Heart left ventricle (tissue), 16 donors: ENCODE results near the gene LGALS7. TPM values are rescaled to one million over a fixed set of nuclear protein-coding genes. Genes with fewer than 3 reads are reported as not detected.
"Not testable (repeated sequence)": the region's sequence is repeated elsewhere in the genome, so short reads cannot be mapped to it uniquely, and the experiment has no call there.

Experiments used
- ATAC-seq, 4 donors: fragments of 200-7000 bp; cut with Tn5 transposase; one replicate each; pipeline ENCODE4 v1.9.1; 2020 to 2022; ENCODE audit warnings: moderate library complexity in 4 of 4, mild to moderate bottlenecking in 3 of 4, moderate number of reproducible peaks in 1 of 4
- DNase-seq, 5 donors: peaks; one replicate each; pipeline ENCODE4 v3.0.0-alpha.2; 2020
- H3K27ac ChIP-seq, 12 donors: fragments of 200-600 bp; sonication (generic) in 4 of 12; one replicate each; pipeline versions ENCODE4 v1.5.0 to v1.8.0; 2016 to 2022; ENCODE audit warnings: mild to moderate bottlenecking in 2 of 12
- H3K27me3 ChIP-seq, 9 donors: fragments of 200-600 bp; sonication (generic) in 2 of 9; one replicate each; pipeline versions ENCODE4 v1.5.1 to v1.8.0; 2016 to 2022; ENCODE audit warnings: mild to moderate bottlenecking in 3 of 9
- H3K36me3 ChIP-seq, 9 donors: fragments of 200-600 bp; sonication (generic) in 2 of 9; one replicate each; pipeline versions ENCODE4 v1.5.0 to v1.8.0; 2018 to 2022; ENCODE audit warnings: mild to moderate bottlenecking in 2 of 9
- H3K4me1 ChIP-seq, 12 donors: fragments of 200-600 bp; sonication (generic) in 4 of 12; one replicate each; pipeline versions ENCODE4 v1.5.0 to v1.8.0; 2016 to 2022; ENCODE audit warnings: mild to moderate bottlenecking in 3 of 12
- H3K4me3 ChIP-seq, 12 donors: fragments of 200-600 bp; sonication (generic) in 4 of 12; one replicate each; pipeline versions ENCODE4 v1.5.0 to v1.8.0; 2017 to 2022; ENCODE audit warnings: mild to moderate bottlenecking in 9 of 12, moderate library complexity in 4 of 12
- H3K9me3 ChIP-seq, 12 donors: fragments of 200-600 bp; sonication (generic) in 4 of 12; one replicate each; pipeline versions ENCODE4 v1.5.0 to v1.8.0; 2016 to 2022; ENCODE audit warnings: mild to moderate bottlenecking in 1 of 12
- POLR2A ChIP-seq, 2 donors: fragments of 450-650 bp; IDR thresholded peaks; one replicate each; pipeline ENCODE4 v1.6.1; 2017; ENCODE audit warnings: antibody characterized with exemption in 2 of 2, mild to moderate bottlenecking in 2 of 2, moderate library complexity in 2 of 2
- WGBS, 4 donors: extraction: QIAGEN DNeasy Blood & Tissue Kit in 2 of 4; methylation state at CpG; one replicate each; pipeline versions ENCODE4 v1.1.5 to v1.1.7; 2013 to 2018; 5-methylcytosine and 5-hydroxymethylcytosine counted together
- intact Hi-C, 10 donors: fragments of 100-400 bp; cut with DNase I; formaldehyde crosslinking; loops; one replicate each; pipeline versions ENCODE4 v1.11.1 to v1.14.2; 2022
- polyA plus RNA-seq, 2 donors: library from polyadenylated mRNA; stranded (reverse); fragments of 200-250 nt; gene quantifications; one replicate each; pipeline ENCODE4 v1.2.3, GENCODE V29; 2013
- total RNA-seq, 9 donors: library from RNA; depleted of rRNA in 2 of 9; stranded (reverse); fragments of >200 nt in 2 of 9; fragmentation: NEBNext Ultra II Directional in 3 of 9; extraction: Animal tissue kit (Norgen Biotek cat#: 25700) in 3 of 9; gene quantifications; one replicate each; pipeline versions ENCODE4 v1.1.0 to v1.2.4, GENCODE V29; 2016 to 2023
- TF ChIP-seq, protein P1 (sequence below), 12 donors: fragments of 200-600 bp; sonication (generic) in 4 of 12; IDR thresholded peaks; one replicate each; pipeline versions ENCODE4 v1.5.0 to v1.8.0; 2018 to 2022; ENCODE audit warnings: antibody characterized with exemption in 12 of 12, mild to moderate bottlenecking in 5 of 12
- donor health status: ischemic (EF 13 %, LVEDD 7.1; RV severe dilation, severe dysfunction).
- donor health status: healthy with polysubstance abuse.
- donor health status: DM: no; HTN: yes; CAD: no.
- donor health status: DM: no; HTN: no; CAD: no.
- donor health status: ischemic (EF 25% LVEDD 6.9; RV normal size, moderate dysfunction).
- donor health status: ischemic (EF 25% LVEDD 5.7; RV mildly dilated, moderate dysfunction).
- donor health status: healthy.
- donor health status: DM: yes; HTN: yes; CAD: no.
- donor health status: ischemic (EF 35%, LVEDD 5.7; RV mildly dilated, moderate dysfunction).
- donor health status: nonischemic (EF 11% LVEDD 7.7; RV severe dilation, severe dysfunction).
- donor health status: DM: yes; HTN: yes; CAD: no.
- donor health status: PGD.
- donor health status: ischemic (EF 29% LVEDD 5.4; RV normal size, mild dysfunction).
- donor health status: nonischemic (EF 23%, LVEDD 6.1; RV moderate dilation, normal function).

The LGALS7 gene
- total and polyA plus RNA-seq, 11 donors = 0.33 TPM; not detected in 10

DNA sequence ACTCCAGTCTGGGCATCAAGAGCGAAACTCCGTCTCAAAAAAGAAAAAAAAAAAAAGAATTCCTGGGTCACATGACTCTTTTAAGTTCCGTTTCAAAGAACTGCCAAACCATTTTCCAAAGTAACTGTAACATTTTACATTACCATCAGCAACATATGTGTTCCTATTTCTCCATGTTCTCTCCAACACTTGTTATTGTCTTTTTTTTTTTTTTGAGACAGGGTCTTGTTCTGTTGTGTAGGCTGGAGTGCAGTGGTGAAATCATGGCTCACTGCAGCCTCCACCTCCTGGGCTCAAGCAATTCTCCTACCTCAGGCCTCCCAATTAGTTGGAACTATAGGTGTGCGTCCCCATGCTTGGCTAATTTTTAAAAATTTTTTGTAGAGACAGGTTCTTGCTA is 22.2 kb upstream of the LGALS7 start:
- intact Hi-C loops = no loop called here
- WGBS, 4 donors = 91 to 96% (median 93%) methylated on average over 4 of the region's 4 CpGs
- ATAC-seq = no peak

DNA sequence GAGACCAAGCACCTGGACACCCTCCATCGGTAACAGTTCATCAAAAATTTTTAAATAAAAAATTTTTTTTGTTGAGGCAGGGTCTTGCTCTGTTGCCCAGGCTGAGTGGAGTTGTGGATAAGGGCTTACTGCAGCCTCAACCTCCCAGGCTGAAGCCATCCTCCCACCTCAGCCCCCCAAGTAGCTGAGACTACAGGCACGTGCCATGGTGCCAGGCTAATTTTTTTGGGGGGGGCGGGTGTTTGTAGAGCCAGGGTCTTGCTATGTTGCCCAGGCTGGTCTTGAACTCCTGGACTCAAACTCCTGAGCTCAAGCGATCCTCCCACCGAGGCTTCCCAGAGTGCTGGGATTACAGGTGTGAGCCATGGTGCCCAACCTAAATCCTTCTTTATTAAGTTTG is 20.4 kb upstream of the LGALS7 start:
- H3K9me3 ChIP-seq = no peaks in the 10 kb centered on the region
- no peaks in the 10 kb centered on the region for H3K27me3 ChIP-seq
- intact Hi-C loops = no loop called here
- DNase-seq (no peak), ATAC-seq (no peak)
- no peaks in the 10 kb centered on the region for H3K36me3 ChIP-seq
- no peak overlapping the region for H3K27ac ChIP-seq
- WGBS, 4 donors = 94 to 98% (median 97%) methylated on average over 5 of the region's 5 CpGs
- TF ChIP-seq POLR2A (IDR thresholded peaks at IDR 0.05) = no peak
- TF ChIP-seq, protein P1, sequence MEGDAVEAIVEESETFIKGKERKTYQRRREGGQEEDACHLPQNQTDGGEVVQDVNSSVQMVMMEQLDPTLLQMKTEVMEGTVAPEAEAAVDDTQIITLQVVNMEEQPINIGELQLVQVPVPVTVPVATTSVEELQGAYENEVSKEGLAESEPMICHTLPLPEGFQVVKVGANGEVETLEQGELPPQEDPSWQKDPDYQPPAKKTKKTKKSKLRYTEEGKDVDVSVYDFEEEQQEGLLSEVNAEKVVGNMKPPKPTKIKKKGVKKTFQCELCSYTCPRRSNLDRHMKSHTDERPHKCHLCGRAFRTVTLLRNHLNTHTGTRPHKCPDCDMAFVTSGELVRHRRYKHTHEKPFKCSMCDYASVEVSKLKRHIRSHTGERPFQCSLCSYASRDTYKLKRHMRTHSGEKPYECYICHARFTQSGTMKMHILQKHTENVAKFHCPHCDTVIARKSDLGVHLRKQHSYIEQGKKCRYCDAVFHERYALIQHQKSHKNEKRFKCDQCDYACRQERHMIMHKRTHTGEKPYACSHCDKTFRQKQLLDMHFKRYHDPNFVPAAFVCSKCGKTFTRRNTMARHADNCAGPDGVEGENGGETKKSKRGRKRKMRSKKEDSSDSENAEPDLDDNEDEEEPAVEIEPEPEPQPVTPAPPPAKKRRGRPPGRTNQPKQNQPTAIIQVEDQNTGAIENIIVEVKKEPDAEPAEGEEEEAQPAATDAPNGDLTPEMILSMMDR (IDR thresholded peaks at IDR 0.05) = no peak
- peaks cover 0 to 5% (median 0%) of the 10 kb centered on the region in 12 donors for H3K4me1 ChIP-seq
- H3K4me3 ChIP-seq = no peak overlapping the region

More for the DNA sequence above, 22.2 kb upstream of the LGALS7 start:
- Histone ChIP-seq H3K4me3 (no peak overlapping the region), H3K4me1 (peaks cover 0 to 5% (median 0%) of the 10 kb centered on the region in 12 donors), H3K27me3 (no peaks in the 10 kb centered on the region), H3K36me3 (no peaks in the 10 kb centered on the region), H3K27ac (no peak overlapping the region), H3K9me3 (no peaks in the 10 kb centered on the region)
- no peak for DNase-seq
- TF ChIP-seq POLR2A (IDR thresholded peaks at IDR 0.05) = no peak
- TF ChIP-seq, protein P1 (IDR thresholded peaks at IDR 0.05) = no peak

DNA sequence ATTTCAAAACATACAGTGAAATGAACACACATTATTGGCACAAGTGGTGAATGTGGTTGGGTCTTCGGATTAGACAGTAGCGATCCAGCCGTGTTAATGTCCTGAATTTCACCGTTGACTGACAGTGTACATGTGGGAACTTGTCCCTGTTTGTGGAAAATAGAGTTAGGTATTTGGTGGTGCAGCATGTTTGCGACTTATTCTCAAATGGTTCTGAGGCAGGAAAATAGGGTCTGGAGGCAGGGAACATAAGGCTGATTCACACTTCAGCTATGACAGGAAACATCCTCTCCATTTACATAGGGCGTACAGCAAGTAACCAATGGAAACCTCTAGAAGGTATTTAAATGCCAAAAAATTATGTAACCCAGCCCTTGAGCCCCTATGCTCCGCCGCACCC is 19.9 kb upstream of the LGALS7 start:
- no peaks in the 10 kb centered on the region for H3K27me3 ChIP-seq
- no peak for DNase-seq
- H3K4me3 ChIP-seq = peak overlapping the region in 2 of 12 donors; percentile 32 to 39
- TF ChIP-seq, protein P1 (IDR thresholded peaks at IDR 0.05) = no peak
- TF ChIP-seq POLR2A (IDR thresholded peaks at IDR 0.05) = no peak
- 72 to 80% (median 77%) methylated on average over 8 of the region's 8 CpGs for WGBS, 4 donors
- H3K27ac ChIP-seq = peak overlapping the region in 2 of 12 donors; percentile 34 to 43
- intact Hi-C loops = no loop called here
- peaks cover 0 to 5% (median 0%) of the 10 kb centered on the region in 12 donors for H3K4me1 ChIP-seq
- no peaks in the 10 kb centered on the region for H3K36me3 ChIP-seq
- ATAC-seq = no peak
- no peaks in the 10 kb centered on the region for H3K9me3 ChIP-seq

DNA sequence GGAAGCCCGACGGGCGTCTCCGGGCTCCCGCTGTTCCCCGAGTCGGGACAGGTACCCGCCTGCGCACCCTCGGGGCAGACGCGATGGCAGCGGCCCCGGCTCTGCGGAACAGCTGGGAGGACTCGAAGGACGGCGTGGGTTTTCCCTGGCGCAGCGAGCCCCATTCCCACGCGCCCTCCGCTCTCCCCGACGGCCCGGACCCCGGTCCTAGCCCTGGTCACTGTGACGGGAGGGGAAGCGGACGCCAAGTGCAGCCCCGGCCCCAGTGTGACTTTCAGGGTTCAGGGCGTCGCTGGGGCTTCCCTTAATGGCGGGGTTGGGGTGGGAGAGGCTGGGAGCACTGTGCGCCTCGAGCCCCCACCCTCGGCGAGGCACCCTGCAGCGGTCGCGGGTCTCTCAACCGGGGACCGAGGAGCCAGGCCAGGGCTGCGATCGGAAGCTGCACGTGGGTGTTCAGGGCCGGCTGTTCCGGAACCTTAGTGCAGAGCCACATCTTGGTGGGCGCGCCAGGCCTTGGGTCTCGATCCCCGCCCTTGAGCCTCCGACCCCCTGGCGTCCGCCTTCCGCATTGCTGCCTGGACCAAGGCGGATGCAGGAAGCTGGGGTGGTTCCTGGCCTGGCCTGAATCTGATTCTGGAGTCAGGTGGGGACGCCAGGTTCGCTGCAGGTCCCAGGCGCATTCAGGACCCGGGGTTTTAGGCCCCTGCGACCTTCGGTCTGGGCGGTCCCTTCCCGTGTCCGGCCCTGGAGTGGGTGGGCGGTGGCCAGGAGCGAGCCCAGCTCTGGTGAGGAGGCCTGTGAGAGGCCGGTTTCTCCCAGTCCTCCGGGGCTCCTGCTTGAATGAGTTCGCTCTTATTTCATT is 19.2 kb upstream of the LGALS7 start:
- Histone ChIP-seq H3K9me3 (no peaks in the 10 kb centered on the region), H3K36me3 (no peaks in the 10 kb centered on the region), H3K27ac (peak overlapping the region in 3 of 12 donors; percentile 34 to 51 (median 43)), H3K4me1 (peaks cover 0 to 5% (median 0%) of the 10 kb centered on the region in 12 donors), H3K4me3 (peak overlapping the region in 10 of 12 donors; percentile 25 to 50 (median 39)), H3K27me3 (no peaks in the 10 kb centered on the region)
- TF ChIP-seq, protein P1 (IDR thresholded peaks at IDR 0.05) = peak in 10 of 12 donors; percentile 6 to 52 (median 33)
- no peak for TF ChIP-seq POLR2A (IDR thresholded peaks at IDR 0.05)
- WGBS, 4 donors = 21 to 37% (median 26%) methylated on average over 31 to 66 of the region's 71 CpGs
- ATAC-seq (peak; percentile 18 to 63 (median 35)), DNase-seq (peak in 4 of 5 donors; percentile 48 to 82 (median 60))
- intact Hi-C loops = no loop called here

DNA sequence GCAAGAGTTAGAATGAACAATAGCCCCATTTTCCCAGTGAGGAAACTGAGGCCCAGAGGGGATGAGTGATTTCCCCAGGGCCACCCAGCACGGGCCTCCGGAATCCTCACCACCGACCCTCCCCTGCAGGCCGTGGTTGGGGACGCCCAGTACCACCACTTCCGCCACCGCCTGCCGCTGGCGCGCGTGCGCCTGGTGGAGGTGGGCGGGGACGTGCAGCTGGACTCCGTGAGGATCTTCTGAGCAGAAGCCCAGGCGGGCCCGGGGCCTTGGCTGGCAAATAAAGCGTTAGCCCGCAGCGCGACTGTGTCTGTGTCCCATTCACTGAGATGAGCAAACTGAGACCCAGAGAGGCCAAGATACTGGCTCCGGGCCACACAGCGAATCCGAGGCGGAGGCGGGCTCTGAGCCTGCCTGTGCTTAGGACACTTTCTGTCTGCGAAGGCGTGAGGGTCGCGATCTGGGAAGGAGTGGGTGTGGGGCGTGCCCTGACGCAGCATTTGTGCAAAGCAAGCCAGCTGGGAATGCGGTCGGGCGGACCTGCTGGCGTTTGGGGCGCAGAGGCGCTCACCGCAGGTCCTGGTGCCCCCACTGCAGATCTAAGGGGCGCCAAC is 18.2 kb upstream of the LGALS7 start:
- H3K27ac ChIP-seq, DNase-seq, H3K9me3 ChIP-seq, H3K27me3 ChIP-seq, intact Hi-C loops, H3K36me3 ChIP-seq, H3K4me1 ChIP-seq: not testable (repeated sequence)
- WGBS, 4 donors = no CpG with 5 or more reads among the region's 40 CpGs
- ATAC-seq = peak; percentile 81 to 94 (median 89)
- H3K4me3 ChIP-seq = peak overlapping the region in 7 of 12 donors; percentile 21 to 43 (median 39)

DNA sequence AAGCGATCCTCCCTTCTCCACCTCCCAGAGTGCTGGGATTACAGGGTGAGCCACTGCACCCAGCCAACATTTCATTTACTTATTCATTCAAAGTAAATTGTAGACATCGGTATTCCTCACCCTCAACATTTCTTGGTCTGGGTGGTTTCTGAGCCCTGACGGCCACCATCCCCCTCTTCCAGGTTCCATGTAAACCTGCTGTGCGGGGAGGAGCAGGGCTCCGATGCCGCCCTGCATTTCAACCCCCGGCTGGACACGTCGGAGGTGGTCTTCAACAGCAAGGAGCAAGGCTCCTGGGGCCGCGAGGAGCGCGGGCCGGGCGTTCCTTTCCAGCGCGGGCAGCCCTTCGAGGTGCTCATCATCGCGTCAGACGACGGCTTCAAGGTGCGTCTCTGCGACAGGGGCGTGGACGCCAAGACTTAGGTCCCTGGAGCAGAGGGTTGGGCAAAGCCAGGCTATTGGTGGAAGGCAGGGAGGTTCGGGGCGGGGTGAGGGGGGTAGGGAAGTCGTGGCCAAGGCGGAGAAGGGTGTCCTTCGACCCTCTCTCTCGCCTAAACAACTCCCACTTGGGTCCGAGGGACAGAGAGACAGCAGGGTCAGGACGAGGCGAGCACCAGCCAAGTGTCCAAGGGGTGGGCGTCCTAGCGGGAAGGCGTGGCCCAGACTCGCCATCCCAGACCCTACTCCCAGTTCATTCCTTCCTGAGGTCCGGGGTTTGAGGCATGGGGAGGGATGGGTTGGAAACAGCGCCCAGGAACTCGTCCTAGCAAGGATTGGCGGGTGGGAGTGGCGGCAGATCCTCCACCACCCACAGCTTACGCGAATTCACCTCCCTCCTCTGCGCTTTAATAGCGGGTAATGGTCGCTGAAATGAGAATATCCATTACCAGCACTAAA is 17.4 kb upstream of the LGALS7 start:
- peak overlapping the region in 7 of 12 donors; percentile 21 to 43 (median 39) for H3K4me3 ChIP-seq
- intact Hi-C loops, H3K4me1 ChIP-seq, H3K27ac ChIP-seq, H3K9me3 ChIP-seq, DNase-seq, H3K36me3 ChIP-seq, H3K27me3 ChIP-seq: not testable (repeated sequence)
- 60 to 82% (median 68%) methylated on average over 8 to 18 of the region's 49 CpGs for WGBS, 4 donors
- peak in 3 of 4 donors; percentile 2 to 12 (median 11) for ATAC-seq
